ENCODE measurements around the gene C22orf15.

- TF ChIP-seq CTCF (IDR thresholded peaks at IDR 0.05; ENCODE audit: insufficient read depth, low read depth, low read length), result no peak
- no peak for TF ChIP-seq EZH2 (IDR thresholded peaks at IDR 0.05; ENCODE audit: insufficient read depth, low read length)
Observed at GRCh38 chr22:23742505-23743264, 20.1 kb upstream of the C22orf15 start.
